Naive B cell (primary cell): ENCODE data around the gene ZIC2. TPM values are rescaled to one million over a fixed set of nuclear protein-coding genes. Genes with fewer than 3 reads are reported as not detected.

ENCODE experiments used
- ATAC-seq, 2 donors: fragments of 150-1000 bp; cut with Tn5 transposase; 2 replicates each; pipeline ENCODE4 v1.10.0; 2021; ENCODE audit warnings: low read depth in 2 of 2, mild to moderate bottlenecking in 2 of 2, moderate library complexity in 2 of 2
- DNase-seq: peaks from one replicate; pipeline ENCODE4 v3.0.0; 2022
- H3K27ac Mint-ChIP-seq, 6 donors: one replicate each; pipeline ENCODE4 v1.8.0; 2020 to 2022; ENCODE audit warnings: mild to moderate bottlenecking in 6 of 6, mixed read lengths in 6 of 6, moderate library complexity in 5 of 6, inconsistent platforms in 2 of 6
- H3K27me3 Mint-ChIP-seq, 3 donors: one replicate each; pipeline ENCODE4 v1.8.0; 2021 to 2022; ENCODE audit warnings: mixed read lengths in 3 of 3, mild to moderate bottlenecking in 1 of 3
- H3K36me3 Mint-ChIP-seq, 2 donors: one replicate each; pipeline ENCODE4 v1.8.0; 2020 to 2022; ENCODE audit warnings: mixed read lengths in 2 of 2, inconsistent platforms in 1 of 2, mild to moderate bottlenecking in 1 of 2
- H3K4me1 Mint-ChIP-seq, 3 donors: one replicate each; pipeline ENCODE4 v1.8.0; 2020 to 2022; ENCODE audit warnings: mixed read lengths in 3 of 3, inconsistent platforms in 1 of 3, mild to moderate bottlenecking in 1 of 3, moderate library complexity in 1 of 3
- H3K4me3 Mint-ChIP-seq, 8 donors: one replicate each; pipeline ENCODE4 v1.8.0; 2020 to 2022; ENCODE audit warnings: mild to moderate bottlenecking in 8 of 8, mixed read lengths in 8 of 8, moderate library complexity in 8 of 8, inconsistent platforms in 2 of 8
- H3K9me3 Mint-ChIP-seq, 7 donors: one replicate each; pipeline ENCODE4 v1.8.0; 2020 to 2022; ENCODE audit warnings: mixed read lengths in 7 of 7, mild to moderate bottlenecking in 5 of 7, inconsistent platforms in 2 of 7, moderate library complexity in 1 of 7
- polyA plus RNA-seq, 6 donors: library from polyadenylated mRNA; unstranded; fragments of 300-500 nt; fragmentation: Illumina TruSeq; gene quantifications; one replicate each; pipeline ENCODE4 v1.2.3, GENCODE V29; 2021; ENCODE audit warnings: low read depth in 6 of 6

The ZIC2 gene
- polyA plus RNA-seq, 6 donors from 2014 or later = not detected

GRCh38 chr13:99953138-99953755 is 28.3 kb upstream of the ZIC2 start:
- peaks cover 0 to 7% (median 2%) of the 10 kb centered on the region in 7 donors for H3K9me3 Mint-ChIP-seq
- no peak overlapping the region for H3K27ac Mint-ChIP-seq
- H3K4me1 Mint-ChIP-seq = peaks cover 0 to 13% (median 4%) of the 10 kb centered on the region in 3 donors
- H3K4me3 Mint-ChIP-seq = peak overlapping the region in 1 of 8 donors; percentile 68
- H3K36me3 Mint-ChIP-seq = no peaks in the 10 kb centered on the region
- DNase-seq (no peak), ATAC-seq (no peak)
- peaks cover 65 to 86% (median 69%) of the 10 kb centered on the region in 3 donors for H3K27me3 Mint-ChIP-seq

DNA sequence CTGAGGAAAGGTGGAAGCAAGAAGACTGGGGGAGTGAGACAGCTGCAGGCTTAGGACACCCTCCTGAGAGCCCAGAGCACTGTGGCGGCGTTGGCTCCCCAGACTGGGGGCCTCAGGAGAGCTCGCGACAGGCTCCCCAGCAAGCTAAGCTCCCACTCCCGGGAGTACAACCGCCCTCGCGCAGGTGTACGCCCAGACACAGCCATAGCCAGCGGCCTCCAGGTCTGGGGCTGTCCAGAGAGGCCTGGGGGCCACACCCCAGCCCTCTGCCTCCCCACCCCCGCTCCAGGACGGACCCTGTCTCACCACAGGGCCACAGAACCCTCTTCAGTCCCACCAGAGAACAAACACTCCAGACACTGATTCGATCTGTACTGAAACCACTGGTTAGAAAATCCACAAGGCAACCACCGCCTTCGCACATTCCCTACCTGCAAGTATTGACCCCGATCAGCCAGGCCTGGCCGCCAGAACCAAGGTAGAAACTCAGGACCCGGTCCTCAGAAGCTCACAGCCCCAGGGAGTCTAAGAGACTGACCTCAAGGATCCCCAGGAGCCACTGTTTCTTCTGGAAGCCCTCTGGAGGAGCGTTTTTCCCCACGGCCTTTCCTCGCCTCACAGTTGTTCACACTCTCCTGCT is 26.4 kb upstream of the ZIC2 start:
- DNase-seq (no peak), ATAC-seq (no peak)
- H3K9me3 Mint-ChIP-seq = peaks cover 0 to 16% (median 3%) of the 10 kb centered on the region in 7 donors
- H3K27ac Mint-ChIP-seq = peak overlapping the region in 1 of 6 donors; percentile 20
- peaks cover 0 to 22% (median 6%) of the 10 kb centered on the region in 3 donors for H3K4me1 Mint-ChIP-seq
- peaks cover 0 to 4% of the 10 kb centered on the region in 2 donors for H3K36me3 Mint-ChIP-seq
- peak overlapping the region in 5 of 8 donors; percentile 7 to 32 (median 25) for H3K4me3 Mint-ChIP-seq
- H3K27me3 Mint-ChIP-seq = peaks cover 68 to 89% (median 73%) of the 10 kb centered on the region in 3 donors

DNA sequence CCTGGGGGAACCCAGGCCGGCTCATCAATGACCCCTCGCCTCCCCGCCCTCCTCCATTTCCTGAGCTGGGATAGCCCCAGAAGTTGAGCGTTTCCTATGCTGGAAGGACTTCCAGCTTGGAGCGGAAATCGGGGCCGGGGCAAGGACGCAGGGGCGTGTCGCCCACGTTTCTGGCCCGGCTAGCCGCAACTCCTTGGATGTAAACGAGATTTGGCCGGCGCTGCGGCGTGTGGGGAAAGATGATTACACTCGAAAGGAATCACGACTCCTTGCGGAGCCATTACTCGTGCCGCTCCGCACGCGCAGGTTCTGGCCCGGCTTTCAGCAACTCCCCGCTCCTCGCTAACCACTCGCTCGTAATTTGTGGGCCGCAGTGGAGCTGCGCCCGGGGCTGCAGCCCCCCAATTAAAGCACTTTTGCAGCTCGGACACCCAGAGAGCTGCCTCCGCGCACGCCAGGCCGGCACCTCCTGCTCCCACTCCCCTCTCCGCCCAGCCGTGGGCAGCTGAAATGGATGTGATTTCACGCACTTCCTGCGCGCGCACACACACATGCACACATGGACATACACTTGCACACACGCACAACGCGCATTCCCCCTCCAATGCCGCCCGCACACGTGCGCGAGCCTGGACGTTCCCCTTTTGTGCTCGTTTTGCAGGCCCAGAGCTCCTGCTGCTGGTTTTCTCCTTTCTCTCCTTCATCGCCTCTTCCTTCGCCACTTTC is 25.7 kb upstream of the ZIC2 start:
- peaks cover 2 to 26% (median 8%) of the 10 kb centered on the region in 3 donors for H3K4me1 Mint-ChIP-seq
- H3K27me3 Mint-ChIP-seq = peaks cover 74 to 90% (median 79%) of the 10 kb centered on the region in 3 donors
- H3K9me3 Mint-ChIP-seq = peaks cover 0 to 16% (median 3%) of the 10 kb centered on the region in 7 donors
- H3K4me3 Mint-ChIP-seq = peak overlapping the region in 6 of 8 donors; percentile 15 to 71 (median 61)
- no peak for DNase-seq
- no peak for ATAC-seq
- peaks cover 0 to 4% of the 10 kb centered on the region in 2 donors for H3K36me3 Mint-ChIP-seq
- peak overlapping the region in 2 of 6 donors; percentile 53 to 92 for H3K27ac Mint-ChIP-seq

DNA sequence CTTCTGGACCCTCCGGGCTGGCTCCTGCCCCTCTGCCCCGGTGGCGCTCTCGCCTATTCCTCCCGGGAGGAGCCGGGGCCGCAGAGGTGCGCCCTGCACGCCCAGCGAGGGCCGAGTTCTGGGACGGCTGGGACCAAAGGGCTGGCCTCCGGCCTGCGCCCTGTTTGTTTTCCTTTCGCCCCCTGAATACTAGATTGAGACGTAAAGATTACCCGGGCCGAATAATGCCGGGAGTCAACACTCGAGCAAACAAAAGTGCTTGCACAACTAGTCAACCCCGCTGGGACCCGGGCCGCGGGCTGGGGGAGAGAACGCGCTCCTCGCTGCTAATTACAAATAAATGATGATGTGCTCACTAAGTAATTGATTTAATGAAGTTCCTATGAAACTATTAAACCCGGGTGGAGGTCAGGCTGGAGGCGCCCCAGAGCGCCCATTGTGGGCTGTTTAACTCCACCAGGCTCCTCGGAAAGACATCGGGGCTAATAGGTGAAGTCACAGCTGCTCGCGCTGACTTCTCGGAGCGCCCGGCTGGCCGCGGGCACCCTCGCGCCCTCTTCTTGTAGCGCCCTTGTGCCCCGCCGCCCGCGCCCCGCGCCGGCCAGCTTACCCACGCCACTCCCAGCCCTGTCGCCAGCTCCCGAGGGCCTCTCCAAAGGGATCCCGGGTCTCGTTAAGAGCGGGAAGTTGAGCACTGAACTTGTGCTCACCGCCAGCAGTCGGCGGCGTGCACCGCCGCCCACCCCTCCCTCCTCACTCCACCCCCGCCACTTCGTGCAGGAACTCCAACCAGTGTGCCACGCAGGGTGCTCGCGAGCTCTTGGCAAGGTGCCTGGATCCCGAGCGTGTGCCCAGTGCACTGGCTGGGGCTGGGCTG is 24.9 kb upstream of the ZIC2 start:
- Mint-ChIP-seq H3K27ac (peak overlapping the region in 3 of 6 donors; percentile 81 to 92 (median 82)), H3K4me3 (peak overlapping the region in 5 of 8 donors; percentile 45 to 71 (median 63)), H3K9me3 (peaks cover 0 to 11% (median 3%) of the 10 kb centered on the region in 7 donors), H3K36me3 (peaks cover 0 to 4% of the 10 kb centered on the region in 2 donors), H3K4me1 (peaks cover 5 to 26% (median 8%) of the 10 kb centered on the region in 3 donors), H3K27me3 (peaks cover 75 to 91% (median 80%) of the 10 kb centered on the region in 3 donors)
- ATAC-seq (no peak), DNase-seq (no peak)

DNA sequence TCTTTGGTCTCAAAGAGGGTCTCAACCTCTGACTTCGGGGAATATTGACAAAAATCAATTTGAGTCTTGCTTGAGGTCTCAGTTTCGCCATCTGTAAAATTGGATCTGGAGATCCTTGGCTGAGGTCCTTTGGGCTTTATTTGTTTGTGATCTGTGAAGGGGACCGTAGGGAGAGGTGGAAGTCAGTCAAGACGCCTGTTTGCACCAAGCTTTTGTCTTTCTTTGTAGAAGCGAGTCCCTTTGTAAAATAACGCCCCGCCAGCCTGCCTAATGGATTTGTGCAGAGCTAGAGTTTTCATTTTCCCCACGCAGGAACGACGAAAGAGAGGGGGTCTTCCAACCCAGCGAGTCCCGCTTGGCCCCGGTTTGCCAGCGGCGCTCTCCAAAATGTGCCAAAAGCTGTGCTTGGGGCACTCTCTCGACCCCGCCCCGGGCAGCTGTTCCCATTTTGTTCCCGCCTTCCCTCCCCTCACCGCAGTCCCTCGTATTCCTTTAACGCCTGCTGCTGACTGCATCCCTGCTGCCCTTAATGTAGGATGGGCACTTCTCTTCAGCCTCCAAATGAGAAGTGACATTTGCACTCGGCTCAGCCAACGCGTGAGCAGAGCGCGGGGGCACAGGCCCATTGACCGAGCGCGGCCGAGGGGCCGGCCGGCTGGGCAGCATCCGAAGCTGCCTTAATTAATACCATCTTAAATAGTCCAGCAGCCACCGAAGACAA is 23.0 kb upstream of the ZIC2 start:
- peaks cover 5 to 26% (median 8%) of the 10 kb centered on the region in 3 donors for H3K4me1 Mint-ChIP-seq
- peaks cover 72 to 87% (median 86%) of the 10 kb centered on the region in 3 donors for H3K27me3 Mint-ChIP-seq
- DNase-seq = no peak
- peak overlapping the region in 4 of 8 donors; percentile 20 to 63 (median 56) for H3K4me3 Mint-ChIP-seq
- peak overlapping the region in 2 of 6 donors; percentile 63 to 88 for H3K27ac Mint-ChIP-seq
- H3K36me3 Mint-ChIP-seq = peaks cover 0 to 4% of the 10 kb centered on the region in 2 donors
- ATAC-seq = no peak
- peaks cover 0 to 11% (median 3%) of the 10 kb centered on the region in 7 donors for H3K9me3 Mint-ChIP-seq

GRCh38 chr13:99959127-99959539 is 22.5 kb upstream of the ZIC2 start:
- peaks cover 0 to 11% (median 3%) of the 10 kb centered on the region in 7 donors for H3K9me3 Mint-ChIP-seq
- H3K27me3 Mint-ChIP-seq = peaks cover 68 to 87% (median 84%) of the 10 kb centered on the region in 3 donors
- H3K36me3 Mint-ChIP-seq = peaks cover 0 to 4% of the 10 kb centered on the region in 2 donors
- ATAC-seq (no peak), DNase-seq (no peak)
- peak overlapping the region in 7 of 8 donors; percentile 5 to 63 (median 53) for H3K4me3 Mint-ChIP-seq
- peak overlapping the region in 2 of 6 donors; percentile 63 to 88 for H3K27ac Mint-ChIP-seq
- peaks cover 5 to 26% (median 8%) of the 10 kb centered on the region in 3 donors for H3K4me1 Mint-ChIP-seq

DNA sequence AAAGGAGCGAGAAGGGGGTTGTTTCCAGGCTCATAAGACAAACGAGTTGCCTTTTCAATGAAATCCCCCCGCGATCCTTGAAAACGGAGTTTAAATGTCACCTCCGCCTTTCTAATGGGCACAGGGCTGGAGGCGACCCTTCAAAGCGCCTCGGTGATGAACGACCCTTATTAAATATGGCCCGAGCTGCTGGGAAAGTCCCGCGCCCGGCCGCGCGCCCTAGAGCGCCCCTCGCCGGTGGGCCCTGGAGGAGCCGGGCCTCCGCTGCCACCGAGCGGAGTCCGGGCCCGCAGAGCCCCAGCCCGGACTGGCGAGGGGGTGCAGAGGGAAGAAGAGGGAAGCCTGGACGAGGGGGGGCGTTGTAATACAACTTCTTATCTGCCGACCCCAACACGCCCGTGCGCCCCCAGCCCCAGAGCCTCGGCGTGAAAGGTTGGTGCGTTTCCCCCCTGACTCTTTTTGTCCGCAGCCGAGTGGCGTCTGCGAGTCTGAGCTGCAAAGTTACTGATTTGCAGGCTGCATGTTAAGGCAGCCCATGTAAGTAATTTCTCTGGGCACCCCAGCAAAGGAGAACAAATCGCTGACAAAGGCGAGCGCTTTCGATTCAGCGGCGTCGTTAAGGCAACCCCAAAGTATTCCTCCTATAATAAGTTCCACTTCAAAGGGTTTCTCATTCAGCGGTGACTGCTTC is 21.9 kb upstream of the ZIC2 start:
- peaks cover 0 to 4% of the 10 kb centered on the region in 2 donors for H3K36me3 Mint-ChIP-seq

DNA sequence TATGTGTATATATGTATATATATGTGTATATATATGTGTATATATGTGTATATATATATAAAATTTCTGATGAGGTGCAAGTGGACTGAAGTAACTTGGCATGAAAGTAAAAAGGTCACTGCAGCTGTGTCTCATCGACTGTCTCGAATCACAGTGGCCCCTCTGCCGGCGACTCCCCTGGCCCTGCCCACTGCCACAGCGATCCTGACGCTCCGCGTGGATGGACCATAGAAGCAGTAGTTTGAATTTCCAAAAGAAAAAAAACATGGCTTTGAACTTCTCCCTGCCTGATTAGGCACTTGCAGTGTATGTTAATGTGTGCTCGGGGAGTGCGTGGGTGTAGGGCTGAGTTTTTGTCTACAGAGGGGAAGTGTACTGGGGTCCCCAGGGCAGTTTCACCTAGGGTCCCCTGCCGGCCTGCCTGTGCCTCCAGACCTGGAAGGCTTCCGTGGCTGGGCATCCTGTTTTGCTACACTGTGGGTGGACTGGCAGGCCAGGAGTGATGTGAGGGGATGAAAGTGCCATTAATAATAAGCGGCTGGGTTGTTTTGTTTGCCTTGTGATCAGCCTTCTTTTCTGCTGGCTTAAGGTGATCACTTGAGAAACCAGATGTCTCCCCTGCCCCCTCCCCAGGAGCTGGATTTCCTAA is 20.8 kb upstream of the ZIC2 start:
- peaks cover 74 to 87% (median 81%) of the 10 kb centered on the region in 3 donors for H3K27me3 Mint-ChIP-seq
- peak overlapping the region in 1 of 8 donors; percentile 72 for H3K4me3 Mint-ChIP-seq
- peaks cover 0 to 4% of the 10 kb centered on the region in 2 donors for H3K36me3 Mint-ChIP-seq
- peaks cover 0 to 11% (median 3%) of the 10 kb centered on the region in 7 donors for H3K9me3 Mint-ChIP-seq
- ATAC-seq (no peak), DNase-seq (no peak)
- H3K4me1 Mint-ChIP-seq = peaks cover 5 to 26% (median 8%) of the 10 kb centered on the region in 3 donors
- peak overlapping the region in 1 of 6 donors; percentile 24 for H3K27ac Mint-ChIP-seq

More for the DNA sequence above, 21.9 kb upstream of the ZIC2 start:
- H3K4me1 Mint-ChIP-seq = peaks cover 5 to 26% (median 8%) of the 10 kb centered on the region in 3 donors
- DNase-seq (no peak), ATAC-seq (no peak)
- H3K27ac Mint-ChIP-seq = peak overlapping the region in 3 of 6 donors; percentile 21 to 90 (median 88)
- peaks cover 0 to 11% (median 3%) of the 10 kb centered on the region in 7 donors for H3K9me3 Mint-ChIP-seq
- peak overlapping the region in 7 of 8 donors; percentile 49 to 74 (median 72) for H3K4me3 Mint-ChIP-seq
- H3K27me3 Mint-ChIP-seq = peaks cover 71 to 88% (median 83%) of the 10 kb centered on the region in 3 donors

DNA sequence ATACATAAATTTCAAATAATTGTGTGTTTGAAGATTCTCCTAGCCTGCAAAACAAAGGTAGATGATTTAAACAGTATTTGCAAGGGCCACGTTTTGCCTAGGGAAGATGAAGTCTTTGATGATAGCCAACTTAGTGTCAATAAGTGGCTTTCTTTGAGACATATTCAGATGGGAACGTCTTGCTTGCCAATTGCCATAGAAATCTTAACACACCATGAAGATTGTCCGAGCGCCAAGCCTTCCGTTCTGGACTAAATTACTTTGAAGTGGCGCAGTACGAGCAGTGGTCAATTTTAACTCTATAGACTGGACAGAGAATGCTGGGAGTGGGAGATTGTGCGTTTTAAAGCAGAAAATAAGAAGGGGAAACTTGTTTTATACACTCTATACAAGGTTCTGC is 19.9 kb upstream of the ZIC2 start:
- no peak overlapping the region for H3K4me3 Mint-ChIP-seq
- no peak for ATAC-seq
- H3K4me1 Mint-ChIP-seq = peaks cover 4 to 19% (median 5%) of the 10 kb centered on the region in 3 donors

GRCh38 chr13:99962242-99962641 is 19.3 kb upstream of the ZIC2 start:
- H3K4me1 Mint-ChIP-seq = peaks cover 4 to 16% (median 5%) of the 10 kb centered on the region in 3 donors
- no peak for ATAC-seq
- no peak for DNase-seq
- peaks cover 75 to 87% (median 81%) of the 10 kb centered on the region in 3 donors for H3K27me3 Mint-ChIP-seq
- no peak overlapping the region for H3K27ac Mint-ChIP-seq
- H3K4me3 Mint-ChIP-seq = no peak overlapping the region
- peaks cover 0 to 13% (median under 1%) of the 10 kb centered on the region in 7 donors for H3K9me3 Mint-ChIP-seq
- H3K36me3 Mint-ChIP-seq = peaks cover 1 to 4% of the 10 kb centered on the region in 2 donors

More for the DNA sequence above, 19.9 kb upstream of the ZIC2 start:
- H3K27ac Mint-ChIP-seq = no peak overlapping the region
- H3K27me3 Mint-ChIP-seq = peaks cover 74 to 87% (median 81%) of the 10 kb centered on the region in 3 donors
- no peak for DNase-seq
- H3K36me3 Mint-ChIP-seq = peaks cover 0 to 4% of the 10 kb centered on the region in 2 donors
- H3K9me3 Mint-ChIP-seq = peaks cover 0 to 11% (median 1%) of the 10 kb centered on the region in 7 donors
